Limb (tissue), 2 donors: ENCODE data around the gene NUP210.

Experiments used
- DNase-seq, 2 donors: peaks; one replicate each; pipeline ENCODE4 v3.0.0-alpha.2; 2016; ENCODE audit errors: extremely low spot score in 2 of 2

NUP210 gene

DNA sequence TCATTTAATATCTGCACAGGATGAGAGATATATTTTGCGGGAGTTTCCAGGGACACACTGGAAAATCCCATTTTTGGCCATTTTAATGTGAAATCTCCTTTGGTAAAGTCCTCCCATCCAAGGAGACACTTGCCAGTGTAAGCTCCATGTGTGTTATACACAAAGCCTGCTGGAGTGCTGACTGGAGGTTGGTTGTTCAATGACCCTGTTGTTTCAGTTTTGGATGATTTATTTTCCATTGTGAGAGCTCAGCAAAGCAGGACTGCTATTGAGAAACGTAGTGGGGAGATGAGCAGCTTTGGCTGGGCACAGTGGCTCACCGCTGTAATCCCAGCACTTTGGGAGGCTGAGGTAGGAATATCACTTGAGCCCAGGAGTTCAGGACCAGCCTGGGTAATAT, 127.7 kb downstream of the NUP210 start:
- no peak for DNase-seq

DNA sequence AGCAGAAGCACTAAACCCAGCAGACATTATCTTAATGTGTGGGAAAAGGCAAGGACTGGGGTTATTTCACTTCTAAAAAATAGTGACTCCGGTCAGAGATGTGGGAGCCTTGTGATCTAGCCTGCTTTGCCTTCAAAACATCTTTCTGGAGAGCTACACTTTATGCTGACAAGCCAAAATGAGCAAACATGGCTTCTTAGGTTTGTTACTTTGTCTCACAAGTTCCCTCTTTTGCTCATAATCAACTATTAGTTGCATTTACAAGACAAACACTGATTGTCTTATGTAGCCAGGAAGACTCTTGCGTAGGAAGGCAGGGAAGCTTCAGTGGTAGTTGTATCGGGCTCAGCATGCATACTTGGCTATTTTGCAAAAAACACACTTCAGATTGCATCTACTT, 129.2 kb downstream of the NUP210 start:
- DNase-seq = no peak

DNA sequence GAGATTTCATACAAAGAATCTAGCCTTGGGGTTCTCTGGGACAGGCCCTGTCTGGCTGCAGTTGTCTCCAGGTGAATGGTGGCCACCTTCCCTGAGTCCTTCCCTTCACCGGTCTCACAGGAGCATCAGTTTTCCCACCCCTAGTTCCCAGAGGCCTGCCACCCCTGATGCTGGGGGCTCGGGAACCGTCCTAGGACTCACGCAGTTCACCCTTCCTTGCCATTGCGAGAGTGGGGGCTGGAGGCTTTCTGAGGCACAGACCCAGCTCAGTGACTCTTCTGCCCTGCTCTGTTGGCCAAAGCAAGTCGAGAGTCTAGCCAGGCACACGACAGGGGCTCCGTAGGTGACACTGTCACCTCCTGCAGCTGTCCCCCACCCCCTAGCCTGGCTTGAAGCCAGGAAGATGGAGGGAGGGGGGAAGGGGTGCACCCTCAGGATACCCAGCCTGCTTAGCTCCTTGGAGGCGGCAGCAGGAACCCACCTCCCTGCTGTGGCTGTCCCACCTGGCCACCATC, 130.3 kb downstream of the NUP210 start:
- no peak for DNase-seq

DNA sequence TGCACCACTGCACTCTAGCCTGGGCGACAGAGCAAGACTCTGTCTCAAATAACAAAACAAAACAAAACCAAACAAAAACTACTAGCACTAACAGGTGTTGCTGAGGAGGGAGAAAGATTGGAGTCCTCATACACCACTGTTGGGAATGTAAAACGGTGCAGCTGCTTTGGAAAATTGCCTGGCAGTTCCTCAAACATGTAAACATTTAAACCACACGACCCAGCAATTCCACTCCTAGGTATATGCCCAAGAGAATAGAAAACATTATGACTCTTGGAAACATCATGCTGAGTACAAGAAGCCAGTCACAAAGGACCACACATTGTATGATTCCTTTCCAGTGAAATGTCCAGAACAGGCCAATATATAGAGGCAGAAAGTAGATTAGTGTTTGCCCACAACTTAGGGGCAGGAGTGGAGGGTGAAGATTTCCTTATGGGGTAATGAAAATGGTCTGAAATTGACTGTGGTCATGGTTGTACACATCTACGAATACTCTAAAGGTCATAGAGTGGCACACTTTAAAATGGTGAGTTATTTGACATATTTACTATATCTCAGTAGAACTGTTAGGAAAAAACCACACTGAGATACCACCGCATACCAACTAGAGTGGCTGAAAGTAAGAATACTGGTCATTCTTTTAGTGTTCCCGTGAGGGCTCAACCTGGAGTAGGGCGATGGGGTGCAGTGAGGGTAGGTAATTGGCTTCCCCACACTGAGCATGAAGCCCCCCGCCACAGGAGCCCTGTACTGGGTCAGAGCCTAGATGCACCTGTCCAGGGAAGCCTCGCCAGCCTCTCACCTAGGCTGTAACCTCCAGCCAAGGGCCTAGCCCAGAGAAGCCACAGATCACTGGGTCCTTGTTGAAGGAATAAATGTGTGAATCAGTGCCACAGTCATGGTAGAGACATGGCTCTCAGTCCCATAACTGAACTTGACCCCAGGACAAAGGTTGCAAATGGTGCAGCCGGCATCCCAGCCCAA, 131.1 kb downstream of the NUP210 start:
- DNase-seq = no peak

DNA sequence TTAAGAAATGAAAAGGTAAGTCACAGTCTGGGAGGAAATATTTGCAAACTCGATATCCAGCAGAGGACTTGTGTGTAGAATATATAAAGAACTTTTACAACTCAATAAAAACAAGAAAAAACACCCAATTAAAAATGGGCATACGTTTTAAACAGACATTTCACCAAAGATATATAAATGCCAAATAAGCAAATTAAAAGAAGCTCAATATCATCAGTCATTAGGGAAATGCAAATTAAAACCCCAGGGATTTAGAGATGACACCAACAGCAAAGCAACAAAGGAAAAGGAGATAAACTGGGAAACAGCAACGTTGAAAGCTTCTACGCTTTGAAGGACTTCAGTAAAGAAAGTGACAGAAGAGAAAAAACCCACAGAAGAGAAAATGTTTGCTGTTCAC, 132.3 kb downstream of the NUP210 start:
- DNase-seq = no peak

DNA sequence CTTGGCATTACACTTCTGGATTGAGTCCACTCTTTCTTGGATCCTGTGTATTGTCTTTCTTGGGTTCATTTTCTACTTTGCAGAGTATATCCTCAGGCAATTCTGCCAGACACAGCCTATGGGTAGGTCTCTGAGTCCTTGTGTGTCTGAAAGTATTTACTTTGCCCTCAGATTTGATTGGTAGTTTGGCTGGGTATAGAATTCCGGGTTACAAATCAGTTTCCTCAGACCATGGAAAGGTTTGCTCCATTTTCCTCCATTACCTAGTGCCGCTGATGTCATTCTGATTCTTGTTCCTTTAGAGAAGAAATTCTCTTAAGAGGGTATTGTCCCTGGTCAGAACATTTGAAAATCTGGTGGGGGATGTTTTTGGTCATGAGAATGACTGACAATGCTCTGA, 133.2 kb downstream of the NUP210 start:
- no peak for DNase-seq

DNA sequence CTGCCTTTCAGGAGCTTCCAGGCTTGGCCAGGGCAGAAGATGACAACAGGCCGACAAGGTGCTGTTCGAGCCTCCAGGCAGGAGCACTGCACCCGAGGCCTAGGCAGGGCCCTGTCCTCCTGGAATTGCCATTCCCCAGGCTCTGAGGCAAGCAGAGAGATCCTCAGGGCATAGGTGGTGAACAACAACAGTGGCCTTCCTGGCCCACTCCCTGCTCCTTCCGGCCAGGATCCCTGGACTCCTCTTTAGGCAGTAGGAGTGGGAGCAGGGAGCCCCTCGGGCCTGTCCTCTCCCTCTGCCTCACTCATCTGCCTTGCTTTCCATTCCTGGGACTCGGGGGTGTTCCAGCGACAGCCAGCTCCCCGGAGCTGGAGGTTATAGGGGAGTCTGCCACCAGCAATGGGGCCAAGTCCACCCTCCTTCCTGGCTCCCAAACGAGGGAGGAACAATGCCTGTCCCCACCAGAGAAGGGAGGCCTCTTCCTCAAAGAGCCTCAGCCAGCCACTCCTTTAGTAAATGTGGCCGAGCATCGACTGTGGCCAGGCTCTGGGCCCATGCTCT, 135.0 kb downstream of the NUP210 start:
- DNase-seq = no peak

DNA sequence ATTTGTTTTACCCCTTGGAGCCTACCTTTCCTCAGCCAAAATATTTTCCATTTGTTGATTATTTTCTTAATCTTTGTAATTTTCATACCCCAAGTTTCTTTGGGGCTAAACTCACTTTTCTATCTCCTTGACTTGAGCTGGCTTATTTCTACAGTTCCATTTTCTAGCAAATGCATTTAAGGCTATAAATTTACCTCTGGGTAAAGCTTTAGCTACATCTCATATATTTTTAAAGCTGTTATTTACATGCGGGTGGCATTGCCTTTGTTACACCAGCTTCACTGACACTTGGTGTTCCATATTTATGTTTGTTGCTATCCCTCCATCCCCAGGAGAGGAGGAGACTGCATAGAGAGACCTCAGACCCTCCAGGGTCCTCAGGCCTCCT, 136.3 kb downstream of the NUP210 start:
- no peak for DNase-seq

DNA sequence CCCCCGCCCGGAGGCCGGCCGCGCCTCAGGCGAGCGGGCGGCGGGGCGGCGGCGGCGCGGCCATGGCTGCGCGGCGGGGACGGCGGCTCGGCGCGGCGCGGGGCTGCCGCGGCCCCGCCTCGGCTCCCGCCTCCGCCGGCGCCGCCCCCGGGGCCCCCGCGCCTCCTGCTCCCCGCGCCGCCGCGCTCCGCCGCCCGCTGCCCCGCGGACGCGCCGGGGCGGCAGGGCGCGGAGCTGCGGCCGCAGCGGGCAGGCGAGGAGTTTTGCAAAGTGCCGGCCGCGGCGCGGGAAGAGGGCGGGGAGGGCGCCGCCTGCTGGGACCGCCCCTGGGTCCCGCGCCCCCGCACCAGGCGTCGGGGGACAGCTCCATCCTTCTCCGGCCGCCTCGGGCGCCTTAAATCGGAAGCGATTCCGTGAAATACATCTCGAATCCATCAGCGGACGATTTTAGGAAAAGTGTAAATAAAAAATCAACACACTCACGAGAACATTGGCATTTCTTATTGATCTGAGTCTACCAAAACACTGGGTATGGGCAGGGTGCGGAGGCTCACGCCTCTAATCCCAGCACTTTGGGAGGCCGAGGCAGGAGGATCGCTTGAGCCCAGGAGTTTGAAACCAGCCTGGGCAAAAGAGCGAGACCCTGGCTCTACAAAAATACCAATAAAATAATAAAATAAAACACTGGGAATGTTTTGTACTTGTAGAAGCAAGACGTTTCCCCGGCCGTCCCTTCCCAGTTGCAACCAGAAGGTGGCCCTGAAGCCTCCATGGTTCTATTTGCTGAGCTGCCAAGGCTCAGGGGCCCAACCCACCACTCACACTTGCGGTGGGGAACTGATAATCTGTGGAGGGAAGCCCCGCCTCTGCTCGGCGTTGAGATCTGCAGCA, 136.9 kb downstream of the NUP210 start:
- DNase-seq = no peak

DNA sequence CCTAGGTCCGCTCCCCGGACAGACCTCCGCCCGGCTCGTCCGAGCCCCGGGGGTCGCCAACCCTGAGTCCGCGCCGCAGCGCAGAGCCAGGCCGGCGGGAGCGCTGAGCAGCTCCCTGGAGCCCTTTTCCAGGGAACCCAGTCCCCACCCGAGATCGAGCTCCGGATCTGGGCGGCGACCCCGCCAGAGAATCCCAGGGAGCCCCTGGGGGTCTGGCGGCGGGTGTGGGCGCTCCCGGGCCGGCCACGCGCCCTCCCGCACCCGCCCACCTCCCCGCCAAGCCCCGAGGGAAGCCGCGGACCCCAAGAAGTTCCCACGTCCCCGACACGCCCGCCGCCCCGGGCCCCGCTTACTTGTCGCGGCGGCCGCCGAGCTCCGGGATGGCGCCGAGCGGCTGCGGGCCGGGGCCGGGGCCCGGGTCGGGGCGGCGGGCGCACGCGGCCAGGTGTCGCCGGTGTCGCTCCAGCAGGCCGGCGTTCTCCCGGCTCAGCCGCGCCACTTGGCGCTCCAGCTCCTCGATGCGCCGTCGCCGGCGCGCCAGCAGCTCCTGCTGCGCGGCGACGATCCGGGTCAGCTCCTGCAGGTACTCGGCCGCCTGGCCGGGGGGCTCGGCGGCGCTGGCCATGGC, 137.7 kb downstream of the NUP210 start:
- no peak for DNase-seq

DNA sequence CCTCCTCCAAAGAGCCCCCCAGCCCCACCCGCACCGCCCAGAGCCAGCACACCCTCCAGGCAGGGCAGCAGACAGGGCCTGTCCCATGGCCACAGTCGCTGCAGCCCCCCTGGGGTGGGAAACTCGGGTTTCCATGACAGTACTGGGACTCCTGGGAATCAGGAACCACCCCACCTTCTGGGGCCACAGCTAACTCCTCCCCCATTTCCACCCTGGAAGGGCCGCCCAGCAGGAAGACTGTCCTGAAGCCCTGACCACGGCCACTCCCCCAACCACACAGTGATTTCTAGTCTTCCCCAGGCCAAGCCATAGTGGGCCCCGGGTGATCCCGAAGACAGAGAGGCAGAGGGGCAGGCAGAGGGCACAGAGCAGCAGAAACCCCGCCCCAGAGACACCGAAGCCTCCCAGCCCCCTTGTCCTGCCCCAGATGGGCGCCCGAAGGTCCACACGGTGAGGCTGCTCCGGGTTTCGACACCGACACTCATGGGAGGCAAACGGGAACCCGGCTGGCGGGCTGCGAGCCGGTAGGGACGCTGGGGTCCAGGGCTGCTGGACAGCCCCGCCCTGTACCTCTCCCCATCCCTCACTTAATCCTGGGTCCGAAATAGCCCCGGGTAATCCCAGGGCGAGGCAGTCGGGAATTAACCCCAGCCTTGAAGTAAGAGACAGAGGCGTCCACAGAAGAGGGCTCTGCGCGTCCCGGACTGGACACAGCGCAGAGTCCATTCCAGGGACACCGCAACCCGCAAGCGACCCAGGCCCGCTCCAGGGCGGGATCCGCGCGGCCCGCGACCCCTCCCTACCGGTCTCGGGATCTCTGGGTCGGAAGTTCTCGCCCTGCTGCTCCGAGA, 138.4 kb downstream of the NUP210 start:
- no peak for DNase-seq

DNA sequence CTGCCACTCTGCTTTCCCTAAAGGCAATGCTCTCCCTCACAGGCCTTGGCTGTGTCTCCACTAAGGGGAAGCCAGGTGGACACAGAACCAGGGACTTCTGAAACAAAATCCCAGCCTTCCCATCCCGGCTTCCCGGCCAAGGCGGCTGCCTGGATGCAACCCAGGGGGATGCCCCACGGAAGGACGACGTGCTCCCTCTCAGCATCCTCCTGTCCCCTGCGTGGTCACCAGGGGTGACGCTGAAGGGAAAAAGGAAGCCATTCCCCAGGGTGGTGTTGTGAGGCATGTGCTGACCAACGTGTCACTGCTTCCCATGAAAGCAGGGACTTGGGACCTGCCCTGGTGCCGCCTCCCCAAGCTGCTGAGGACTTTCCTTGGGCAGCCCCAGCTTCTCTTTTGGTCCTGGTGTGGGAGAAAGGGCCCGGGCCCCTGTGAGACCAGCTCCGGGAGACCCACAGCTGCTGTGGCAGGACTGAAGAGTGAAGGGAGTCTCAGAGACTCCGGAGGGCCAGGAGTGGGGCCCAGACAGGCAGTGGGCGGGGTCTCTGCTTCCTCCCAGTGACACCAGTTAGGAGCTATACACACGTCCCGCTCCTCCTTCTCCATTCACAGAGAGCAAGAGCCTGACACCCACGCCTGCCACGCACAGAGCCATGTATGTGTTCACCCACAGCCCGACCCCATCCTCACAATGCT, 139.2 kb downstream of the NUP210 start:
- no peak for DNase-seq

DNA sequence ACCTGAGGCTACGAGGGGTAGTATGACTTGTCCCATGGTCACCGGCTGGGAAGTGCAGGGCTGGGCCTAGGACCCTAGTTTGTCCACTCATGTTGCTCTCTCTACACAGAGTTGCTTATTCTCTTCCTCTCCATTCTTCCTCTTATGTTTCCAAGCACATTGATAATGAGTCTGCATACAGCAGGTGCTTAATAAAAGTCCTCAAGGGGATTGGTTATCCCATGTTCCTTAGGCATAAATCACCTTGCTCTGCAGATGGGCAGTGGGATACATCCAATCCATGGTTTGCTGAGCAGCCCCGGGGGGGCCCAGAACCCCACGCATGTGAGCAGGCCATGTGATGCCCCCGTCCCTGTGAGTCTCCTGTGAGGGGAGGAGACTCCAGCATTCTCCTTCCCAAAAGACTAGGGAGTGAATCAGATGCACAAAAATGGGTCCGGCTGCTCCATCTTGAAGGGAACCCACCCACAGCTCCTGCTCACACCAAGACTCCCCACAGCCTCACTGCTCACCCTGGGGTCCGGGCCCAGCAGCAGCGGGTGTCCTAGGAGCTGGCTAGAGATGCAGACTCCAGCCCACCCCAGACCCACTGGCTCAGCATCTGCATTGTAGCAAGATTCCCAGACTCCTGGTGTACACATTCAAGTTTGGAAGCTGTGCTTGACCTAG, 139.9 kb downstream of the NUP210 start:
- no peak for DNase-seq

DNA sequence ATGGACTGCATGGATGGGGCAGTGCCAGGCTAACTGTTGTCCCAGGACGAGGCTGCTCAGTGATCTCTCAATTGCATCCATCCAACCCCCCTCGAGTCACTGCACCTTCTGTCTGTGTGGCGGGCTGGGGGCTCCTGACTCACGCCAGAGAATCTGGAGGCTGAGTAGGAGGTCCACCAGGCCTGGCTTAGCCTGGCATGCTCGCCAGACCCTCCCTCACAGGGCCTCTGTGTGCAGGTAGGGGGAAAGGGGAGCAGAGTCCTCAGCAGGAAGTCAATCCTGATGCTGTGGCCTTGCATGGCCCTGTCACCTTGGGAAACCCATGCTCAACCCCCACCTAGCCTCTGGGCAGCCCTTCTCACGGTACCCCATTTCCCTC, 140.6 kb downstream of the NUP210 start:
- DNase-seq = no peak

DNA sequence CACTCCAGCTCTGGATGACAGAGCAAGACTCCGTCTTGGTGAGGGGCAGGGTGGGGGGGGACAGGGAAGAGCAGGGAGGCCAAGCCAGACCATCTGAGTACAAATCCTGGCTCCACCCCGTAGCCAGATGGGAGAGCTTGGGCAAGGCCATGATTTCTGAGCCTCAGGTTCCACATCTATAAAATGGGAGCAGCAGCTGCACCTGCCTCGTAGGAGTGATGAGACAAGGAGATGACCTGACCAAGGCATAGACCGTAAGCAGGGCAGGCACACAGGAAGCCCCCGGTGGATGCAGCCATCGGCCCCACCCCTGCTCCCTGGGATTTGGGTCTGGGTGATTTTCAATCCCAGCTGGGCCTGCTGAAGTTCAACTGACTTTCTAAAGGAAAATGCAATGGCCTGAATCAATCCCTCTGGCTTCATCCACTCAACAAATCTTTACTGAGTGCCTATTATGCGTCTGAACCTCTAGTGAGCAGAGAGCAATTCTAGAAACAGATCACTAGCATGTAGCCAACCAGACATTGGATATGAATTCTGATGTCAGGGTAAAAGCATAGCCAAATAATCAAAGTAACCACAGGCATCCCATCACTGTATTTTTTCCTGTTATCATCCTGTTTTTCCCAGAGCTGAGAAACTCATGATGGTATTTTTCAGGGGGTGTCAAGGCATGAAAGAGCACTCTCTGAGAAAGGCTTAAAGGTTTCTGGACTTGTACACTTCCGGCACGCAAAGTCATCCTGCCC, 141.2 kb downstream of the NUP210 start:
- no peak for DNase-seq

DNA sequence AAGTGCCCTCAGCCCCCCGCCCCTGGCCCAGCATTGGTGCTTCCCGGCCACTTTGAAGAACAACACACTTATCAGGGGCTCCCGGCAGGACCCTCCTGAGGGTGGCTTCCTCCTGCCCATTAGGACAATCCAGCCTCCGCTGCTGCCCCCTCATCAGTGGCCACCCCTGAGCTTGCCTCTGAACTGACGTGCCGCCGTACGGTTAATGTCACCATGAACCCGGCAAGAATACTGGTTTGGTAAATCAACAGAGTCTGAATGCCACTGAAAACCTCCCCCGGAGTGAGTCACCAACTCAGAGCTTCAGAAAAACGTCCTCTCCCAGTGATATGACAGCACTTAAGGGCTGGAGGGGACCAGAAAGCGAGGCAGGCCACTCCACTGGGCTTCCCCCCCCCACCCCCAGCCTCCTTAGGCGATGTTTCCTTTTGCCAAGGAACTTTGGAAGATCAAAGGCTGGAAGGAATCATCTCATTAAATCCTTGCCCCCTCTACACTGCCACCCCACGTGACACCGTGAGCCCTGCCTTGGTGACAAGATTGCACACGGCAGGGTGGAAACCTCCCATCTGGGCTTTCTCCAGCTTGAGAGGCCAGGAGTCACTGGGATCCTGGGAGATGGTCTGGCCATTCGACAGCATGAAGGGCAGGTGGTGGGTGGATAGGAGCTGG, 142.1 kb downstream of the NUP210 start:
- no peak for DNase-seq

DNA sequence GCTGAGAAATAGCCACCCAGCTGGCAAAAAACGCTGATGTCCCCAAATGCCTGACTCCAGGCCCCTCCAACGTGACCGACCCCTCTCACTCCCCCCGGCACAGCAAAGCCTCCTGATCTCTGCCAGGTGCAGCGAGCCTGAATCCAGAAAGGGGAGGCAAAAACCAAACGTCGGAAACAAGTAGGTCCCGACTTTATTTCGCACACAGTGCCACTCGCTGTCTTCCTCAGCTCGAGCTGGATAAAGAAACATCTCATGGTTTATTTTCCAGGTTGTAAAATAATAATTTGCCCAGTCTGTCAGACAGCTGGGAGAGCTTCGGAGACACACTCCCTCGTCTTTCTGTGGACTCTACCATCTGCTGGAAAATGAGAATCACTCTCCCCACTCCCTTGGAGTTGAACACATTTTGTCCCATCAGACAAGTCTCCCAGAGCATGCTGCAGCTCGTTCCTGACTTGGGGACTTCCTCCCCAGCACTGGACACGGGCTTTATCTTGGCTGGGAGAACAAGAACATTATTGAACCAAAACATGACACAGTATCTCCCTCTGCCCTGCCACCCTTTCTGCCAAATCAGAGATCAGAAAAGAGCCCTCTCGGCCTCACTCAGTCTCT, 142.8 kb downstream of the NUP210 start:
- DNase-seq = no peak
